SK-N-SH (cell line): ENCODE data around the gene P2RX3. TPM values are rescaled to one million over a fixed set of nuclear protein-coding genes. Genes with fewer than 3 reads are reported as not detected.

ENCODE experiments used
- CTCF ChIA-PET: fragments of 300-600, 350-600 bp; formaldehyde crosslinking; extraction: SDS; loops from one replicate; lab custom pipeline; 2021; lab: Yijun Ruan, JAX
- POLR2A ChIA-PET: fragments of 350-600 bp; sonication (Branson Sonifier 250); formaldehyde crosslinking; extraction: SDS; loops from one replicate; lab custom pipeline; 2020; ENCODE audit warnings: antibody characterized with exemption, inconsistent platforms; lab: Yijun Ruan, JAX
- DNase-seq: peaks from one replicate; pipeline ENCODE4 v3.0.0; 2012
- H2AFZ ChIP-seq: fragments of 200-600 bp; sonication (generic); 2 replicates; pipeline ENCODE4 v1.8.1; 2016; ENCODE audit warnings: antibody characterized with exemption, mild to moderate bottlenecking, low read depth
- H3F3A ChIP-seq: fragments of 200-600 bp; sonication (generic); replicated peaks from 2 replicates; pipeline ENCODE3; 2016; ENCODE audit warnings: antibody characterized with exemption, mild to moderate bottlenecking; ENCODE audit not compliant: insufficient read depth
- H3K27ac ChIP-seq, 2 experiments: fragments of 200-500 bp in 1 of 2; fragments of 200-600 bp in 1 of 2; sonication (Bioruptor generic) in 1 of 2; sonication (generic), shearing (Covaris generic) in 1 of 2; 2 replicates each; pipeline versions ENCODE4 v1.5.1 to v1.6.1; 2014 to 2016; ENCODE audit warnings: low read depth in 2 of 2, inconsistent platforms in 1 of 2, low read length in 1 of 2, mild to moderate bottlenecking in 1 of 2, mixed read lengths in 1 of 2
- H3K27me3 ChIP-seq: fragments of 200-600 bp; sonication (generic), shearing (Covaris generic); 2 replicates; pipeline ENCODE4 v1.6.1; 2016; ENCODE audit warnings: mixed run types; ENCODE audit not compliant: insufficient read depth
- H3K36me3 ChIP-seq, 2 experiments: fragments of 200-500 bp in 1 of 2; fragments of 200-600 bp in 1 of 2; sonication (Bioruptor generic) in 1 of 2; sonication (generic) in 1 of 2; replicated peaks in 1 of 2; 2 replicates each; pipeline versions ENCODE3 to v1.5.1; 2014 to 2016; ENCODE audit warnings: low read length in 1 of 2, mild to moderate bottlenecking in 1 of 2; ENCODE audit not compliant: insufficient read depth in 2 of 2, control insufficient read depth in 1 of 2
- H3K4me1 ChIP-seq, 2 experiments: fragments of 200-500 bp in 1 of 2; fragments of 200-600 bp in 1 of 2; sonication (Bioruptor generic) in 1 of 2; sonication (generic), shearing (Covaris generic) in 1 of 2; 2 replicates each; pipeline versions ENCODE4 v1.5.1 to v1.6.1; 2014 to 2016; ENCODE audit warnings: low read depth in 1 of 2, low read length in 1 of 2, mixed run types in 1 of 2; ENCODE audit not compliant: insufficient read depth in 2 of 2, control insufficient read depth in 1 of 2
- H3K4me2 ChIP-seq: fragments of 200-600 bp; sonication (generic), shearing (Covaris generic); 2 replicates; pipeline ENCODE4 v1.6.1; 2017; ENCODE audit warnings: mixed run types
- H3K4me3 ChIP-seq, 2 experiments: fragments of 200-500 bp in 1 of 2; fragments of 200-600 bp in 1 of 2; sonication (Bioruptor generic) in 1 of 2; sonication (generic), shearing (Covaris generic) in 1 of 2; 2 replicates each; pipeline versions ENCODE4 v1.5.1 to v1.8.1; 2014 to 2016; ENCODE audit warnings: low read depth in 2 of 2, inconsistent platforms in 1 of 2, low read length in 1 of 2, mild to moderate bottlenecking in 1 of 2, mixed read lengths in 1 of 2, moderate library complexity in 1 of 2
- H3K79me2 ChIP-seq: fragments of 200-600 bp; sonication (generic); 2 replicates; pipeline ENCODE4 v1.8.1; 2017; ENCODE audit warnings: mild to moderate bottlenecking; ENCODE audit not compliant: insufficient read depth
- H3K9ac ChIP-seq: fragments of 200-600 bp; sonication (generic); 2 replicates; pipeline ENCODE4 v1.6.1; 2017; ENCODE audit warnings: mixed run types
- H3K9me2 ChIP-seq: fragments of 200-600 bp; sonication (generic); 2 replicates; pipeline ENCODE4 v1.6.1; 2017; ENCODE audit warnings: mixed run types
- H3K9me3 ChIP-seq: fragments of 200-600 bp; sonication (generic); 2 replicates; pipeline ENCODE4 v1.6.1; 2017; ENCODE audit warnings: mixed run types, mild to moderate bottlenecking, moderate library complexity
- H4K20me1 ChIP-seq: fragments of 200-600 bp; sonication (generic); 2 replicates; pipeline ENCODE4 v1.6.1; 2017; ENCODE audit warnings: mild to moderate bottlenecking, mixed run types; ENCODE audit not compliant: insufficient read depth
- CHD2 ChIP-seq: fragments of 150-350 bp; IDR thresholded peaks from 2 replicates; pipeline ENCODE4 v1.6.1; 2018; ENCODE audit warnings: low read length; ENCODE audit not compliant: partially characterized antibody
- CTCF ChIP-seq: fragments of 200-600 bp; sonication (generic); IDR thresholded peaks from 2 replicates; pipeline ENCODE4 v1.6.1; 2017; ENCODE audit warnings: antibody characterized with exemption, mild to moderate bottlenecking, moderate library complexity
- ELF1 ChIP-seq: IDR thresholded peaks from 2 replicates; pipeline ENCODE4 v1.4.0; 2012
- FOXJ3 ChIP-seq: sonication (generic); formaldehyde crosslinking; IDR thresholded peaks from 2 replicates; pipeline ENCODE4 v1.5.1; 2020; ENCODE audit warnings: mild to moderate bottlenecking, missing genetic modification reagents
- FOXM1 ChIP-seq: IDR thresholded peaks from 2 replicates; pipeline ENCODE4 v1.4.0; 2012; ENCODE audit warnings: low read depth, mild to moderate bottlenecking
- GABPA ChIP-seq: IDR thresholded peaks from 2 replicates; pipeline ENCODE4 v1.4.0; 2012; ENCODE audit warnings: low read depth, mild to moderate bottlenecking
- GATA2 ChIP-seq: sonication (generic); formaldehyde crosslinking; IDR thresholded peaks from 2 replicates; pipeline ENCODE4 v1.5.0; 2020; ENCODE audit warnings: mild to moderate bottlenecking, missing genetic modification reagents
- IRF3 ChIP-seq: fragments of 150-350 bp; IDR thresholded peaks from 2 replicates; pipeline ENCODE4 v1.6.1; 2016; ENCODE audit warnings: mild to moderate bottlenecking, low read depth, low read length
- JUND ChIP-seq: IDR thresholded peaks from 2 replicates; pipeline ENCODE4 v1.4.0; 2012
- MAX ChIP-seq: IDR thresholded peaks from 2 replicates; pipeline ENCODE4 v1.4.0; 2012; ENCODE audit warnings: low read depth
- MEF2A ChIP-seq: IDR thresholded peaks from 2 replicates; pipeline ENCODE4 v1.4.0; 2012; ENCODE audit warnings: low read depth, borderline replicate concordance
- MXI1 ChIP-seq: IDR thresholded peaks from 2 replicates; pipeline ENCODE4 v1.6.1; 2012; ENCODE audit warnings: mild to moderate bottlenecking, low read depth, low read length, improper control_type of control experiment
- NFIC ChIP-seq: IDR thresholded peaks from 2 replicates; pipeline ENCODE4 v1.4.0; 2012; ENCODE audit warnings: borderline replicate concordance
- NRF1 ChIP-seq: IDR thresholded peaks from 2 replicates; pipeline ENCODE4 v1.6.1; 2012; ENCODE audit warnings: low read depth, mild to moderate bottlenecking, low read length
- POLR2AphosphoS5 ChIP-seq: IDR thresholded peaks from 2 replicates; pipeline ENCODE4 v1.6.1; 2012; ENCODE audit warnings: low read depth, low read length
- RAD21 ChIP-seq: IDR thresholded peaks from 2 replicates; pipeline ENCODE4 v1.6.1; 2012; ENCODE audit warnings: mild to moderate bottlenecking, low read length
- RCOR1 ChIP-seq: fragments of 150-350 bp; IDR thresholded peaks from 2 replicates; pipeline ENCODE4 v1.6.1; 2017; ENCODE audit warnings: antibody characterized with exemption, low read length
- RFX5 ChIP-seq: IDR thresholded peaks from 2 replicates; pipeline ENCODE4 v1.6.1; 2012; ENCODE audit warnings: mild to moderate bottlenecking, improper control_type of control experiment, low read length
- RXRA ChIP-seq: IDR thresholded peaks from 2 replicates; pipeline ENCODE4 v1.4.0; 2012; ENCODE audit warnings: low read depth, mild to moderate bottlenecking, borderline replicate concordance
- SIN3A ChIP-seq: IDR thresholded peaks from 2 replicates; pipeline ENCODE4 v1.6.1; 2012; ENCODE audit warnings: low read depth, mild to moderate bottlenecking, low read length, moderate library complexity, borderline replicate concordance
- TCF12 ChIP-seq: IDR thresholded peaks from 2 replicates; pipeline ENCODE4 v1.4.0; 2012
- USF1 ChIP-seq: IDR thresholded peaks from 2 replicates; pipeline ENCODE4 v1.4.0; 2012; ENCODE audit warnings: low read depth, borderline replicate concordance
- YY1 ChIP-seq: IDR thresholded peaks from 2 replicates; pipeline ENCODE4 v1.4.0; 2012; ENCODE audit warnings: low read depth, mild to moderate bottlenecking
- WGBS: methylation state at CpG from one replicate; pipeline ENCODE4 v1.1.6; 2017; ENCODE audit warnings: low lambda C conversion rate; 5-methylcytosine and 5-hydroxymethylcytosine counted together
- polyA plus RNA-seq, 3 experiments: library from polyadenylated mRNA; depleted of rRNA; stranded (reverse); fragments of >200 nt; gene quantifications; 2 replicates each; pipeline ENCODE4 v1.2.3, GENCODE V29; 2012

Gene P2RX3
- polyA plus RNA-seq, 1 of the 3 experiments (the other 2 are of a cell fraction): not detected

GRCh38 chr11:57374966-57375365, 36.8 kb downstream of the P2RX3 start:
- TF ChIP-seq MAX: no peak
- TF ChIP-seq RCOR1: no peak
- no peak for TF ChIP-seq NRF1
- TF ChIP-seq RXRA: no peak
- TF ChIP-seq NFIC: no peak
- no peak for TF ChIP-seq IRF3
- TF ChIP-seq CTCF: no peak
- no peak for TF ChIP-seq GABPA
- no peak for TF ChIP-seq TCF12
- no peak for TF ChIP-seq RFX5
- H3K9me2 ChIP-seq: no peaks in the 10 kb centered on the region
- no peak overlapping the region for H3K4me3 ChIP-seq
- 96% methylated on average over 3 of the region's 3 CpGs for WGBS
- H3K27ac ChIP-seq: no peak overlapping the region
- no peaks in the 10 kb centered on the region for H3K9me3 ChIP-seq
- no peaks in the 10 kb centered on the region for H4K20me1 ChIP-seq
- H3K27me3 ChIP-seq: no peaks in the 10 kb centered on the region
- no peak overlapping the region for H3K4me2 ChIP-seq
- no peaks in the 10 kb centered on the region for H3K79me2 ChIP-seq
- POLR2A ChIA-PET: no interaction called here
- CTCF ChIA-PET: no interaction called here
- no peaks in the 10 kb centered on the region for H3K36me3 ChIP-seq
- H3K4me1 ChIP-seq: no peaks in the 10 kb centered on the region; a peak in 1 of 4 replicates
- DNase-seq: no peak
- no peaks in the 10 kb centered on the region for H3F3A ChIP-seq
- no peak overlapping the region for H3K9ac ChIP-seq
- no peak overlapping the region for H2AFZ ChIP-seq

GRCh38 chr11:57375490-57375889, 37.3 kb downstream of the P2RX3 start:
- Histone ChIP-seq H3K79me2 (no peaks in the 10 kb centered on the region), H3K9me3 (no peaks in the 10 kb centered on the region), H3K4me3 (no peak overlapping the region), H3K27me3 (no peaks in the 10 kb centered on the region), H2AFZ (no peak overlapping the region), H3K9me2 (no peaks in the 10 kb centered on the region), H3F3A (no peaks in the 10 kb centered on the region), H3K36me3 (no peaks in the 10 kb centered on the region), H4K20me1 (no peaks in the 10 kb centered on the region), H3K9ac (no peak overlapping the region), H3K4me2 (no peak overlapping the region), H3K4me1 (no peaks in the 10 kb centered on the region; a peak in 1 of 4 replicates), H3K27ac (no peak overlapping the region)
- peak; percentile 21 for DNase-seq
- WGBS: 49% methylated on average over 2 of the region's 2 CpGs
- CTCF ChIA-PET: interaction anchor here (1.0 kb wide), 1 partner anchor 30 kb away, joined by 4 read pairs; no protein-coding TSS in a partner anchor
- TF ChIP-seq JUND (no peak), YY1 (no peak), GATA2 (CRISPR knock-in tag) (no peak), RAD21 (no peak), MEF2A (no peak), ELF1 (no peak), SIN3A (no peak), POLR2AphosphoS5 (no peak), NRF1 (no peak), NFIC (no peak), FOXJ3 (CRISPR knock-in tag) (no peak), CTCF (no peak), USF1 (no peak), CHD2 (no peak), MXI1 (no peak), FOXM1 (no peak), TCF12 (no peak), MAX (no peak), RFX5 (no peak)
- POLR2A ChIA-PET: no interaction called here
